ENCODE data around the gene DEXI. TPM values are rescaled to one million over a fixed set of nuclear protein-coding genes. Genes with fewer than 3 reads are reported as not detected.

DEXI gene
- total and polyA plus RNA-seq, 2 of the 13 experiments (the other 11 are each of a cell fraction or from before 2014, with no cell fraction given), result 51.5 to 70.4 TPM

DNA sequence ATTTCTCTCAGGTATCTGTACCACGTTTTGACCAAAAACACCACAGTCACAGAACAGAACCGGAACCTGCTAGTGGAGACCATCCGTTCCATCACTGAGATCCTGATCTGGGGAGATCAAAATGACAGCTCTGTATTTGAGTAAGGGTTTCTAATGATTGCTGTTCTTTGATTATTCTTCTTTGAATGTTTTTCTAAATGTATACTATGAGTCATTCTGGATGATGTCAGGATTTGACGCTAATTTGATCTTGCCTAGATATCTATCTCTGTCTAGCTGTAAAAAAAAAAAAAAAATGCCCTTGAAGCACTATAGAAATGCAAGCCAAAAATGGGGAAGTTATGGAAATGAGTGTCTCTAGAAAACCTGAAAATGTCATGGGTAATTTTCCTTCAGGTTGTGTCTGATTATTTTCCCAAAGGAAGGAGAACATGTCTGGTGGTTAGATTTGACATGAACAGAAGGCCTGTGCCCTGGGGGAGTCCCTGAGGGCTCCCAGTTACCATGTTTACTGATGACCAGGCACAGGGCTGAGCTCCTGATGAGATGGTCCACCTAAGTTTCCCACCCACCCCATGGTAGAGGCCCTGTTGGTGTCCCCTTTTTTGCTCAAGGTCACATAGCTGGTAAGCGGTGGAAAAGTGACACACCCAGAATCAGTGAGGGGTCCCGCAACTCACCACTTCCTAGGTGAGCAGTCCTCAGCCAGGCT, 15.7 kb upstream of the DEXI start:
- POLR2A ChIA-PET, result no interaction called here
- Histone ChIP-seq H3K27me3 (ENCODE audit: control insufficient read depth in 1 of 2, insufficient read depth in 2 of 2, low read length in 2 of 2) (no peaks in the 10 kb centered on the region), H3K4me2 (ENCODE audit: low read depth, low read length) (no peak overlapping the region), H3K36me3 (replicated peaks in 1 of 2; ENCODE audit: control insufficient read depth in 1 of 2, insufficient read depth in 2 of 2, low read length in 2 of 2) (peaks cover under 1 to 11% of the 10 kb centered on the region in 2 experiments; a peak in 4 of 5 replicates), H3K9ac (ENCODE audit: insufficient read depth, low read depth, low read length) (no peak overlapping the region), H3K79me2 (ENCODE audit: insufficient read depth, low read length) (no peaks in the 10 kb centered on the region), H3K9me3 (ENCODE audit: low read length) (no peaks in the 10 kb centered on the region), H2AFZ (ENCODE audit: low read length) (no peak overlapping the region), H4K20me1 (ENCODE audit: insufficient read depth, low read length) (no peaks in the 10 kb centered on the region), H3K4me3 (replicated peaks in 1 of 3; ENCODE audit: insufficient read depth in 1 of 3, low read depth in 2 of 3, low read length in 3 of 3) (no peak overlapping the region), H3K4me1 (ENCODE audit: insufficient read depth, low read length) (peaks cover 18% of the 10 kb centered on the region), H3K27ac (ENCODE audit: extremely low read length, insufficient read depth, low read length) (no peak overlapping the region)
- TF ChIP-seq CREB1 (IDR thresholded peaks at IDR 0.05), result 0 out of 2 replicates have a peak, but pooled peaks have one; percentile 8
- TF ChIP-seq CREB1 (CRISPR knock-in tag; IDR thresholded peaks at IDR 0.05), result no peak
- TF ChIP-seq NFE2L1 (CRISPR knock-in tag; IDR thresholded peaks at IDR 0.05; ENCODE audit: borderline replicate concordance), result no peak
- TF ChIP-seq SMAD1 (CRISPR knock-in tag; IDR thresholded peaks at IDR 0.05; ENCODE audit: borderline replicate concordance, low read depth), result no peak
- no peak for TF ChIP-seq GABPA (IDR thresholded peaks at IDR 0.05; ENCODE audit: low read depth, low read length)
- no peak for TF ChIP-seq GABPA (CRISPR knock-in tag; IDR thresholded peaks at IDR 0.05; ENCODE audit: low read depth)
- TF ChIP-seq NFYC (CRISPR knock-in tag; IDR thresholded peaks at IDR 0.05), result no peak
- TF ChIP-seq NPAS2 (CRISPR knock-in tag; IDR thresholded peaks at IDR 0.05; ENCODE audit: borderline replicate concordance), result no peak
- FAIRE-seq (no peak), ATAC-seq (no peak), DNase-seq (ENCODE audit: low spot score) (no peak)
- BruUV-seq (replicated peaks), result no TSS peak
- WGBS (ENCODE audit: low lambda C conversion rate), result 96% methylated on average over 6 of the region's 6 CpGs
- intact Hi-C loops (cut with micrococcal nuclease; ENCODE audit: unreplicated experiment) (no loop called here), in situ Hi-C loops (cut with HindIII; ENCODE audit: extremely low pct_ligation_motif_present, low pct_unique_long_range_greater_than_20kb) (no loop called here)
- CTCF ChIA-PET (ENCODE audit: low intra/inter-chr PET ratio, low total read pairs), result interaction anchor here (1.9 kb wide), 1 partner anchor 298 kb away, joined by 6 read pairs; the partner anchor contains the start of gene SOCS1

DNA sequence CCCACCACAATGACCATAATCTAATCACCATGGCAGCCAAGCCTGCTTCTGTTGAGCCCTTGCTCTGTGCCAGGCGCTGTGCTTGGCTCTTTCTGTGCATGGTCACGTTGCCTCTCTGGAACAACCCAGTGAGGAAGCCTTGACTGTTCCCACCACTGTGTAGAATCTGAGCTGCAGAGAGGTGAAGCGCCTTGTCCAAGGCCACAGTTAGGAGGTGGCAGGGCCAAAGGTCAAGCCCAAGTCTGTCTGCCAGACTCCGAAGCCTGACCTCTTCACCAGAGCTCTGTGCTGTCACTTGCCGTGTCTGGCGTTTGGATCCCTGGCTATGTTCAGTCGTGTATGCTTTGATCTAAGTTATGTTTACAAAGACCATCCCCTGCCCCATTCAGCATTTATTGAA, 12.6 kb upstream of the DEXI start:
- Histone ChIP-seq H2AFZ (ENCODE audit: low read length) (no peak overlapping the region), H3K9ac (ENCODE audit: insufficient read depth, low read depth, low read length) (no peak overlapping the region), H4K20me1 (ENCODE audit: insufficient read depth, low read length) (no peaks in the 10 kb centered on the region), H3K4me3 (replicated peaks in 1 of 3; ENCODE audit: insufficient read depth in 1 of 3, low read depth in 2 of 3, low read length in 3 of 3) (no peak overlapping the region), H3K79me2 (ENCODE audit: insufficient read depth, low read length) (no peaks in the 10 kb centered on the region), H3K36me3 (replicated peaks in 1 of 2; ENCODE audit: control insufficient read depth in 1 of 2, insufficient read depth in 2 of 2, low read length in 2 of 2) (peaks cover 0 to 10% of the 10 kb centered on the region in 2 experiments; a peak in 1 of 5 replicates), H3K4me2 (ENCODE audit: low read depth, low read length) (no peak overlapping the region), H3K27me3 (ENCODE audit: control insufficient read depth in 1 of 2, insufficient read depth in 2 of 2, low read length in 2 of 2) (no peaks in the 10 kb centered on the region), H3K9me3 (ENCODE audit: low read length) (no peaks in the 10 kb centered on the region), H3K4me1 (ENCODE audit: insufficient read depth, low read length) (peaks cover 18% of the 10 kb centered on the region), H3K27ac (ENCODE audit: extremely low read length, insufficient read depth, low read length) (no peak overlapping the region)
- CTCF ChIA-PET (ENCODE audit: low intra/inter-chr PET ratio, low total read pairs), result no interaction called here
- POLR2A ChIA-PET, result interaction anchor here (0.7 to 1.2 kb wide), 2 partner anchors 12 to 301 kb away, joined by 3 read pairs; partner anchors contain the start of genes DEXI and SOCS1
- WGBS (ENCODE audit: low lambda C conversion rate), result 72% methylated on average over 7 of the region's 7 CpGs
- no peak; the same call in 2 of the 3 replicates for ATAC-seq
- BruUV-seq (replicated peaks), result no TSS peak
- FAIRE-seq, result no peak
- DNase-seq (ENCODE audit: low spot score), result no peak
- intact Hi-C loops (cut with micrococcal nuclease; ENCODE audit: unreplicated experiment), result no loop called here
- in situ Hi-C loops (cut with HindIII; ENCODE audit: extremely low pct_ligation_motif_present, low pct_unique_long_range_greater_than_20kb), result no loop called here
- peak; percentile 44; the same call in 1 of the 2 replicates for TF ChIP-seq ZMYM3 (CRISPR knock-in tag; IDR thresholded peaks at IDR 0.05)
- TF ChIP-seq PCBP2 (optimal IDR thresholded peaks at IDR 0.05; ENCODE audit: low read depth, low read length, poor library complexity, severe bottlenecking), result no peak
- peak; percentile 38; the same call in 1 of the 2 replicates for TF ChIP-seq NR2F6 (IDR thresholded peaks at IDR 0.05)
- TF ChIP-seq NR2F6 (CRISPR knock-in tag; IDR thresholded peaks at IDR 0.05), result no peak
- no peak for TF ChIP-seq WIZ (CRISPR knock-in tag; IDR thresholded peaks at IDR 0.05)
- TF ChIP-seq, protein P1, sequence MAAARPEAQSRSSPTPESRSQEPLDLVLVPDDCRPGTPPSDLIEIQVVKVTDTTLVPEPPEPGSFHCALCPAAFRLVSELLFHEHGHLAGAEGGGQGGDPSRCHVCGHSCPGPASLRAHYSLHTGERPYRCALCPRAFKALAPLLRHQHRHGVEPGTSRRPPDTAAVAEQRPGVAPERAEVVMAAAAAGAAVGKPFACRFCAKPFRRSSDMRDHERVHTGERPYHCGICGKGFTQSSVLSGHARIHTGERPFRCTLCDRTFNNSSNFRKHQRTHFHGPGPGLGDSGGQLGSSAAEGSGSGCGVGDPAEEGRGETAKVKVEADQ (CRISPR knock-in tag; IDR thresholded peaks at IDR 0.05; ENCODE audit: borderline replicate concordance), result 0 out of 2 replicates have a peak, but pooled peaks have one; percentile 23
- TF ChIP-seq ZNF510 (CRISPR knock-in tag; IDR thresholded peaks at IDR 0.05; ENCODE audit: low read depth), result no peak
- TF ChIP-seq ZBTB7A (CRISPR knock-in tag; IDR thresholded peaks at IDR 0.05), result 0 out of 2 replicates have a peak, but pooled peaks have one; percentile 13
- no peak for TF ChIP-seq RBAK (CRISPR knock-in tag; IDR thresholded peaks at IDR 0.05)
- peak; percentile 28; the same call in 1 of the 2 replicates for TF ChIP-seq ZNF768 (CRISPR knock-in tag; IDR thresholded peaks at IDR 0.05)
- TF ChIP-seq ZNF546 (CRISPR knock-in tag; conservative IDR thresholded peaks at IDR 0.05), result 0 out of 2 replicates have a peak, but pooled peaks have one; percentile 3
- TF ChIP-seq ZNF431 (CRISPR knock-in tag; IDR thresholded peaks at IDR 0.05; ENCODE audit: borderline replicate concordance, low read depth), result 0 out of 2 replicates have a peak, but pooled peaks have one; percentile 48
